Measurements from ENCODE around the gene RARG. TPM values are rescaled to one million over a fixed set of nuclear protein-coding genes. Genes with fewer than 3 reads are reported as not detected.
"Not testable (repeated sequence)": the region's sequence is repeated elsewhere in the genome, so short reads cannot be mapped to it uniquely, and the experiment has no call there.

RARG gene
- total RNA-seq, 1 donor from 2014 or later, result 21.2 TPM

GRCh38 chr12:53214687-53215455, 17.1 kb downstream of the RARG start:
- intact Hi-C loops (cut with DNase I), result no loop called here

GRCh38 chr12:53214221-53214620, 17.8 kb downstream of the RARG start:
- DNase-seq (ENCODE audit: low spot score), result no peak
- intact Hi-C loops (cut with DNase I), result no loop called here

More at GRCh38 chr12:53214687-53215455, 17.1 kb downstream of the RARG start:
- peak; percentile 89 for DNase-seq (ENCODE audit: low spot score)

GRCh38 chr12:53213348-53213747, 18.7 kb downstream of the RARG start:
- peak; percentile 94 for DNase-seq (ENCODE audit: low spot score)
- intact Hi-C loops (cut with DNase I), result loop anchor here (1.0 kb wide), 1 partner anchor 73 kb away; no protein-coding TSS in a partner anchor

- intact Hi-C loops (cut with DNase I), result loop anchor here (1.0 kb wide), 1 partner anchor 73 kb away; no protein-coding TSS in a partner anchor
- DNase-seq (ENCODE audit: low spot score), result no peak
Measured at GRCh38 chr12:53212931-53213330, 19.1 kb downstream of the RARG start.

- intact Hi-C loops (cut with DNase I), result no loop called here
Measured at GRCh38 chr12:53211476-53212381, 20.3 kb downstream of the RARG start.

GRCh38 chr12:53210843-53211242, 21.2 kb downstream of the RARG start:
- no peak for DNase-seq (ENCODE audit: low spot score)
- intact Hi-C loops (cut with DNase I), result no loop called here

More at GRCh38 chr12:53211476-53212381, 20.3 kb downstream of the RARG start:
- DNase-seq (ENCODE audit: low spot score), result no peak

- intact Hi-C loops (cut with DNase I), result no loop called here
- DNase-seq (ENCODE audit: low spot score), result no peak
Measured at GRCh38 chr12:53208877-53209463, 23.0 kb downstream of the RARG start.

- intact Hi-C loops (cut with DNase I), result no loop called here
- DNase-seq (ENCODE audit: low spot score), result no peak
Measured at GRCh38 chr12:53208435-53208834, 23.6 kb downstream of the RARG start.

GRCh38 chr12:53207042-53207441, 25.0 kb downstream of the RARG start, which contains the start of gene ITGB7:
Gene ITGB7, minus strand, starts transcription at chr12:53207251. Its CDS starts 6,808 bp downstream, at chr12:53200443.
- intact Hi-C loops (cut with DNase I), result no loop called here
- no peak for DNase-seq (ENCODE audit: low spot score)

GRCh38 chr12:53205747-53206419, 26.1 kb downstream of the RARG start:
- no peak for DNase-seq (ENCODE audit: low spot score)
- intact Hi-C loops (cut with DNase I), result no loop called here

- intact Hi-C loops (cut with DNase I), result no loop called here
- no peak for DNase-seq (ENCODE audit: low spot score)
Measured at GRCh38 chr12:53204351-53204750, 27.7 kb downstream of the RARG start.

GRCh38 chr12:53202316-53202715, 29.7 kb downstream of the RARG start:
- intact Hi-C loops (cut with DNase I); DNase-seq (ENCODE audit: low spot score): not testable (repeated sequence)

- DNase-seq (ENCODE audit: low spot score), result no peak
- intact Hi-C loops (cut with DNase I), result no loop called here
Measured at GRCh38 chr12:53201639-53202038, 30.4 kb downstream of the RARG start.

- intact Hi-C loops (cut with DNase I), result no loop called here
- no peak for DNase-seq (ENCODE audit: low spot score)
Measured at GRCh38 chr12:53201177-53201541, 30.9 kb downstream of the RARG start.

GRCh38 chr12:53200458-53201176, 31.4 kb downstream of the RARG start:
- intact Hi-C loops (cut with DNase I), result no loop called here
- DNase-seq (ENCODE audit: low spot score), result no peak

- DNase-seq (ENCODE audit: low spot score), result no peak
- intact Hi-C loops (cut with DNase I), result no loop called here
Measured at GRCh38 chr12:53200107-53200457, 31.9 kb downstream of the RARG start.

GRCh38 chr12:53199700-53200099, 32.3 kb downstream of the RARG start:
- intact Hi-C loops (cut with DNase I), result no loop called here
- no peak for DNase-seq (ENCODE audit: low spot score)

- no peak for DNase-seq (ENCODE audit: low spot score)
- intact Hi-C loops (cut with DNase I), result no loop called here
Measured at GRCh38 chr12:53198486-53199110, 33.4 kb downstream of the RARG start.
